Body of pancreas (tissue), 4 donors: Measurements from ENCODE around the gene CFAP57.

Experiments used
- POLR2A ChIP-seq, 3 donors: fragments of 450-650 bp; IDR thresholded peaks; one replicate each; pipeline ENCODE4 v1.6.1; 2016; ENCODE audit warnings: antibody characterized with exemption in 3 of 3, mild to moderate bottlenecking in 2 of 3
- TF ChIP-seq, protein P1 (sequence below), 7 experiments: fragments of 450-650 bp in 4 of 7; fragments of 200-600 bp in 3 of 7; sonication (generic) in 3 of 7; IDR thresholded peaks; one replicate each; pipeline ENCODE4 v1.5.1; 2016 to 2019; ENCODE audit warnings: antibody characterized with exemption in 7 of 7

GRCh38 chr1:43302721-43303470 is 130.8 kb downstream of the CFAP57 start:
- TF ChIP-seq, protein P1, sequence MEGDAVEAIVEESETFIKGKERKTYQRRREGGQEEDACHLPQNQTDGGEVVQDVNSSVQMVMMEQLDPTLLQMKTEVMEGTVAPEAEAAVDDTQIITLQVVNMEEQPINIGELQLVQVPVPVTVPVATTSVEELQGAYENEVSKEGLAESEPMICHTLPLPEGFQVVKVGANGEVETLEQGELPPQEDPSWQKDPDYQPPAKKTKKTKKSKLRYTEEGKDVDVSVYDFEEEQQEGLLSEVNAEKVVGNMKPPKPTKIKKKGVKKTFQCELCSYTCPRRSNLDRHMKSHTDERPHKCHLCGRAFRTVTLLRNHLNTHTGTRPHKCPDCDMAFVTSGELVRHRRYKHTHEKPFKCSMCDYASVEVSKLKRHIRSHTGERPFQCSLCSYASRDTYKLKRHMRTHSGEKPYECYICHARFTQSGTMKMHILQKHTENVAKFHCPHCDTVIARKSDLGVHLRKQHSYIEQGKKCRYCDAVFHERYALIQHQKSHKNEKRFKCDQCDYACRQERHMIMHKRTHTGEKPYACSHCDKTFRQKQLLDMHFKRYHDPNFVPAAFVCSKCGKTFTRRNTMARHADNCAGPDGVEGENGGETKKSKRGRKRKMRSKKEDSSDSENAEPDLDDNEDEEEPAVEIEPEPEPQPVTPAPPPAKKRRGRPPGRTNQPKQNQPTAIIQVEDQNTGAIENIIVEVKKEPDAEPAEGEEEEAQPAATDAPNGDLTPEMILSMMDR (IDR thresholded peaks at IDR 0.05) = no peak
- no peak for TF ChIP-seq POLR2A (IDR thresholded peaks at IDR 0.05)
